HG03103 (cell line): ENCODE results near the gene NDUFA13.

ENCODE experiments used
- ATAC-seq: cut with Tn5 transposase; IDR thresholded peaks from one replicate; pipeline ENCODE4 v1.9.1; 2021; ENCODE audit warnings: low read depth; ENCODE audit not compliant: unreplicated experiment

NDUFA13 gene

DNA sequence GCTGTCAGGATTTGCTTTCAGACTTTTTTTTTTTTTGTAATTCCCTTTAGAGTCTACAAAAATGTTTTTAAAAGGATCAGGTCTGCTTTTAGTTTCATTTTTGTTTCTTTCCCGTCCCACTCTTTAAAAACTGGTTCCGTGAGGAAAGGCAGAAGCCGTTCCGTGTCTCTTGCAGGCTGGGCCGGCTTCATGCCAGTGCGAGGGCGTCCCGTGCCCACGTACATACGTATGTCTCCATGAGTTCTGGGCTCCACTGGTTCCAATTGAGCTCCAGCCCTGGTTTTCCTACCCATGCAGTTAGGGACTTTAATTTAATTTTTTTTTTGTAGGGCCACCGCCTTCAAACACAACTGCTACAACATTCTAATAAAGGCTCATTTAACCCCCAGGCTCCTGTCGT lies 9.4 kb upstream of the NDUFA13 start:
- no peak for ATAC-seq

DNA sequence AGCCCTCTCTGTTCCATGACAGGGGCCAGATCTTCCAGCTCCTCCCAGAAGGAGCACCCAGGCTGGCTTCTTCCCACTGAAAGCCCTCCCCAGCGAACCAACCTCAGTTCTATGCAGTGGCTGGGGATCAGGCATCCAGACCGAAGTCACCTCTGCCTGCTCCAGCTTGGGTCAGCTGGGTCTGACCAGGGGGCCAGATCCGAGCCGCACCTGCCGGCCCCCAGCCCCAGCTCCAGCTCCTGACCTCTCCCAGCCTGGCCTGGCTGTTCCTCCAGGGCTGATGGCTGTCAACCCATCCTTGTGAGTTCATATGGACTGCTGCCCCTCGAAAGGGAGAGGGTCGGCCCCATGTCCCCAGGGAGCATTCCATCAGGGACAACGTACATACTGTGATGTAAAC lies 8.7 kb upstream of the NDUFA13 start:
- no peak for ATAC-seq

DNA sequence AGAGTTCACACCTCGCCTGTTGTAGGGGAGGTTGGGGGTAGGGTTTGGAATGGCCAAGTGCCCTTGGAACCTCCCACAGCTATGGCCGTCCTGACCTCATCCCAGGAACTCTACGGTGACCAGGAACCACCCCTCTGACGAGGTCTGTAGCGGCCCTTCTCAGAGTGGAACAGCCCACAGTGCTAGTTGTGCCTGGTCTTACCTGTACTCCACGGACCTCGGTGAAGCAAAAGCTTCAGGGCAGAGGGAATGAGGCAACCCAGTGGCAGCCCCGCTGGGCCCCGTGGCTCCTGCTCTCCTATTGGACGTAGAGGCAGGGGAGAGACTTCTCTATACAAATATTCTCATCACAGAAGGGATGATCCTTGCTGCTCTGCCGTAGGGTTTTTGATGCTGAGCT lies 7.8 kb upstream of the NDUFA13 start:
- ATAC-seq: no peak

DNA sequence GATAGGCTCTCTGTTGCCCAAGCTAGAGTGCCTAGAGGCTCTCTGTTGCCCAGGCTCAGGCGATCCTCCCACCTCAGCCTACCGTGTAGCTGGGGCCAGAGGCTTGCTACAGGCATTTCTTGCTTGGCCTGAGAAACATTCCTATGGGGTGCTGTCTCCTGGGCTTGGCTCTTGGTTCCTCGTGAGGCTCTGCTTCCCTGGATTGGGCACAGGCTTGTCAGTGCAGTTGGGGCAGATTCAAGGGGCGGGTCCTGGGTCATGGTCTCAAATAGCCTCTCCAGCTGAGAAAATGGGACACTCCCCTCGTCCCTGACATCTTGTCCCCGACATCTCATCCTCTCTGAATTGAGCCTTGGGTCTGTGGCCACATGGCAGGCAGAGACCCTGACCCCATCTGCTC lies 5.6 kb upstream of the NDUFA13 start:
- no peak for ATAC-seq

DNA sequence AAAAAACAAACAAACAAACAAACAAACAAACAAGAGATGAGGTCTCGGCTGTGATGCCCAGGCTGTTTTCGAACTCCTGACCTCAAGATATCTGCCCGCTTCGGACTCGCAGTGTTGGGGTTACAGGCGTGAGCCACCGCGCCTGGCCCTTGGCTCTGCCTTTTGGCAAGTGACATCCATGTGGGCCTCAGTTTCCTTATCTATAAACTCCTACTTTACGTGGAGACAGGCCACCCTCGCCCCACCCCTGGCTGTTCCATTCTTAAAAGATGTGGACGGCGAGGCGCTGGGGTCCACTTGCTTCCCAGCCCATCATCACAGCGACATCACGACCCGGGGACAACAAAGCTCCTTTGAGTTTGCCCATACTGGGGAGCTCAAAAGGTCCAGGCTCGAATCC lies 2.3 kb upstream of the NDUFA13 start:
- ATAC-seq: no peak

DNA sequence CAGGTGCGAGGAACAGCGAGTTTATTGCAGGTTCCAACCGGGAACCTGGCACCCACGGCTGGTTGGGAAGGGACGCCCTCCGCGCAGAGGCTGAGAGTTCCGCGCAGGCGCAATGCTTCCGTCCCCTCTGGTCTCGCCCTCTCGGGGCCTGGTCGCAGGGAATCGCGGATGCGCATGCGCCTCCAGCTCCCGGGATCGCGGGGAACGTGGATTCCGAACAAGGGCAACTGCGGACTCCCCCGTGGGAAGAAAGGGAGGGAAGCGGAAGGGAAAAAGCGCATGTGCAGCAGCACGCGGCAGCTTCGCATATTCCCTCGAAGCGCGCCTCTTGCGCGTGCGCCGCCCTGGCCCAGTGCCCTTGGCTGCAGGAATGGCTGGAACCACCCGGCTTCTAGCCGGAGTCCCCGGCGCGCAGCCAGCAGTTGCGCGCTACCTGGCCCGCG lies 1.8 kb upstream of the NDUFA13 start:
- ATAC-seq: no peak

DNA sequence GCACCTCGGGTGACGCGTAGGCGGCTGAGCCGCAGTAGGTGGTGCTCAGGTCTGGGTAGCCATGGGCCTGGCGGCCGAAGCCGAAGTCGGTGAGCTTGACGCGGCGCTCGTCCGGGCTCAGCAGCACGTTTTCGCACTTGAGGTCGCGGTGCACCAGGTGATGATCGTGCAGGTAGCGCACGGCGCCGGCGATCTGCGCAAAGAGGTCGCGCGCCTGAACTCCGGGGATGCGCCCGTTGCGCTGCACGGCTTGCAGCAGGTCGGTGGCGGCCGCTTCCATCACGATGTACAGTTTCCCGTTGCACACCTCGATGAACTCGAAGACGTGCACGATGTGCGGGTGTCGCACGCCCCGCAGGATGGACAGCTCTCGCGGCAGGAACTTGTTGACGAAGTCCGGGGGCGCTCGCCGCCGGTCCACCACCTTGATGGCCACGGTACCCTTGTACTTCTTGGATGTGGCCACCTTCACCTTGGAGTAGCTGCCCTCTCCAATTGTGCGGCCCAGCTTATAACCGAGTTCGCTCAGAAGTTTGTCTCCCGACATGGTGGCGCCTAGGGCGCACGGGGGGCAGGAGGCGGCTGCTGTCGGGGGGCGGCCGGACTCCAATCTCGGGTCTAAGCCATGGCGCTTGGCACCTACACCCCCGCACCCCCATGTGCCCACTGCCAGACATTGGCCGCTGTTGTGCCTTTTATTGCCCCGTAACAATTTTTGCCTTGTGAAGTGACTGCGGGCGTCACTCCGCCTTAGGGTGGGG lies 964 bp upstream of the NDUFA13 start, which contains the start of gene TSSK6:
Gene TSSK6 (minus strand): TSS at position 668 of the 761 bp plus-strand sequence. CDS start 121 bp downstream, at position 547.
- ATAC-seq: no peak

DNA sequence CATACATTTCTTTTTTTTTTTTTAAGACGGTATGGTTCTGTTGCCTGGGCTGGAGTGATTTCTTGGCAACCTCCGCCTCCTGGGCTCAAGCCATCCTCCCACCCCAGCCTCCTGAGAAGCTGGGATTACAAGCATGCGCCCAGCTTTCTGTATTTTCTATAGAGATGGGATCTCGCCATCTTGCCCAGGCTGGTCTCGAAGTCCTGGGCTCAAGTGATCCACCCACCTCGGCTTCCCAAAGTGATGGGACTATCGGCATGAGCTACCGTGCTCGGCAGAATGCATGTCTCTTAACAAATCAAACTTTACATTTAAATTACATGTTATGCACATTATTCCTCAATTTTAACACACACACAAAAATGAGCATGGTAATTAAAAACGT lies 1.2 kb downstream of the NDUFA13 start:
- ATAC-seq: no peak

DNA sequence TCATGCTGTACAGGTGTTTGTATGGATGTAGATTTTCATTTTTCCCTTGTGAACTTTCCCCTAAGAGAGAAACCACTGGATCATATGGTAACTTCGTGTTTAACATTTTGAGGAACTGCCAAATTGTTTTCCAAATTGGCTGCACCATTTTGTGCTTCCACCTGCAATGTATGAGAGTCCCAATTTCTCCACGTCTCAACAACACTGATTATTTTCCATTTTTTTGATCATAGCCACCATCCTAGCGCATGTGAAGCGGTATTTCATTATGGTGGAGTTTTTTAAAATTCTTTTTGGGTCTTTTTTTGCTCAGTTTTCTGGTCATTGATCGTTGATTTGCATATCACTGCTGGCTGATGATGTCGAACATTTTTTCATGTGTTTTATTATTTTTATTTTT lies 5.0 kb downstream of the NDUFA13 start:
- no peak for ATAC-seq

DNA sequence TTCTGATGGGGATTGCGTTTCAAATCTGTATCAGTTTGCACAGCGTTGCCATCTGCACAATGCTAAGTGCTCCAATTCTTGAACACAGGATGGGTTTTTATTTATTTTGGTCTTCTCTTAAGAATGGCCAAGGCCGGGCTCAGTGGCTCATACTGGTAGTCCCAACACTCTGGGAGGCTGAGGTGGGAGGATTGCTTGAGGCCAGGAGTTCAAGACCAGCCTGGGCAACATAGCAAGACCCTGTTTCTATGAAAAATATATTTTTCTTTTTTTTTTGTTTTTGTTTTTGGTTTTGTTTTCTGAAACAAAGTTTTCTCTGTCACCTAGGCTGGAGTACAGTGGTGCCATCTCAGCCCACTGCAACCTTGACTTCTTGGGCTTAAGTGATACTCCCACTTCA lies 7.2 kb downstream of the NDUFA13 start:
- ATAC-seq: no peak

DNA sequence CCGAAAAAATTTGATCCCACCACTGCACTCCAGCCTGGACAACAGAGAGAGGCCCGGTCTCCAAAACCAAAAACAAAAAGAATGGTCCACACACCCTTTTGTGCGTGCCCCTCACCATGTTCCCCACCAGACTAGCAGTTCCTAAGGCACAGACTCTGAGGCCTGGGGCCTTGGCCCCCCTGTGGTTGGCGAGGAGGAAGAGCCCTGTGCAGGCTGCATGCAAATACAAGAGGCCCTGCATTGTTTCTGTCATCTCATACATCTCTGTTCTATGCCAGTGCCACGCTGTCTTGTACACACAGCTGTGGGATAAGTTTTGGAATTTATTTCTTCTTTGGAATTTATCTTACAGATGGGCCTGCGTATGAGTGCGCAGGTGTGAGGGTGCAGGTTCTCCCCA lies 8.0 kb downstream of the NDUFA13 start:
- no peak for ATAC-seq

DNA sequence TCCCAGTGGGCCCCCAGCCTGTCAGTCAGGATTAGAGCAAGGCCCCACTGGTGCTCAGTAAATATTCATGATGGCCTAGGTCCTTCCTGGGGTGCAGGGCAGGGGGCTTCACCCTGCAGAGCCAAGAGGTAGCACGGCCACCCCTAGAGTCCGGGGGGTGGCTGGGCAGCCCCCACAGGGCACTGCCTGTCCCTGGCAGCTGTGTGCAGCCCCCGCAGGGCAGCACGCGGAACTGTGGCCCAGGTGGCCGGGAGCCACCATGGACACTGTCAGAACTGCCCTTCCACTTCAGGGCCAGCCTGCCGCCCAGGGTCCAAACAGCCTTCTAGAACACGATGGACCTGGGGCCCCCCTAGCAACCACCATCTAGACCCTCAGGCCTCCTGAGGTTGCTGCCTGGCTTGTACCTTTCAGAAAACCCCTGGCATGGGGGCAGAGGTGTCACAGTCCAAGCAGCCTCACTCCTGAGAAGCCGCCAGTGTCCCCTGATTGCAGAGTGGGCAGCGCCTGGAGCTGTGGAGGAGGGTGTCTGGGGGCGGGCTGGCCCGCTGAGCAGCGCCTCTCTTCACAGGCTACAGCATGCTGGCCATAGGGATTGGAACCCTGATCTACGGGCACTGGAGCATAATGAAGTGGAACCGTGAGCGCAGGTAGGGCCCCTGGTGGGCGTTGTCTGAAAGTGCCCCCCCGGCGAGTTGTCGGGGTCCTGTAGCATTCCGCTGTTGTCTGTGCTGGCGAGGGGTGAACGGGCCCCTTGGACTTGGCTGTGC lies 9.8 kb downstream of the NDUFA13 start:
- no peak for ATAC-seq

DNA sequence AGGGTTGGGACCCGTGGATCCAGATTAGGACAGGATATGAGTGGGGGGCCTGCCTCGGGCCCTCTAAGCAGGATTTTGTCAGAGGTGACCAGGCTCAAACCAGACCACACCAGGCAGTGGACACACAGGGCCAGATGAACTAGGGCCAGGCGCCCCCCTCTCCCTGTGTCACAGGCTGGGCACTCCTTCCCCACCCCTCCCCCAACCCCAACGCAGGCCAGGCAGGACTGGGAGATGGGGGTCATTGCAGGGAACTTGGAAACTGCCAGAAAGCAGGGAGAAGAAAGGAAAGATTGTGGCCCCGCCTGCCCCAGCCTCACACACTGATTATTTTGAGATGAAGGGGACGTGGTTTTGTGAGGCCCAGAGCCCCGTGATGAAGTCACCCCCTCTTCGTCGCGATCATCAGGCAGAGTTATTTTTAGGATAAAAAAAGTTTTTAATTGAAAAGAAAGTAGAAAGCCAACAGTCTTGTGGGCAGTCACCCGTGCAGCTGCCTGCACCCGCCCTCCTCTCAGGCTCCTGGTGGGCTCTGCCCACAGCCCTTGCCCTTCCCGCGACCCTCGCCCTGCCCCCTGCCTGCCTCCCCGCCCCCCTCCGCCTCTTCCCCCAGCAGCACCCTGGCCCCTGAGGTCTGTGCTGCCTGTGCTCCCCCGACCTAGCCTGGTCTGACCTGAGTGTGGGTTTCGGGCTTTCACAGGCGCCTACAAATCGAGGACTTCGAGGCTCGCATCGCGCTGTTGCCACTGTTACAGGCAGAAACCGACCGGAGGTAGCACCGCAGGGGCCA lies 10.8 kb downstream of the NDUFA13 start:
- ATAC-seq: no peak

DNA sequence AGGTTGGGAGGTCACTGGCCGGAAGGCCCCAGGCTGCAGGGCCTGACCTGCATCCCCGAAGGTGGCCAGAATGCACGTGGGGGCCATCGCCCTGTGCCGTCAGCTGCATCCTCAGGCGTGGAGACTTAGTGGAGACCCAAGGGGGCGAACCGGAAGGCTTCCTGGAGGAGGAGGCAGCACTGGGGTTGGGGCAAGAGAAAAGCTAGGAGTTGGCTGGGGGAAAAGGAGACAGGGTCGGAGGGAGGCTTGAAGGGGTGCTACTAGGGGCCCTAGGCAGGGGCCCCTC lies 11.3 kb downstream of the NDUFA13 start:
- ATAC-seq: no peak

DNA sequence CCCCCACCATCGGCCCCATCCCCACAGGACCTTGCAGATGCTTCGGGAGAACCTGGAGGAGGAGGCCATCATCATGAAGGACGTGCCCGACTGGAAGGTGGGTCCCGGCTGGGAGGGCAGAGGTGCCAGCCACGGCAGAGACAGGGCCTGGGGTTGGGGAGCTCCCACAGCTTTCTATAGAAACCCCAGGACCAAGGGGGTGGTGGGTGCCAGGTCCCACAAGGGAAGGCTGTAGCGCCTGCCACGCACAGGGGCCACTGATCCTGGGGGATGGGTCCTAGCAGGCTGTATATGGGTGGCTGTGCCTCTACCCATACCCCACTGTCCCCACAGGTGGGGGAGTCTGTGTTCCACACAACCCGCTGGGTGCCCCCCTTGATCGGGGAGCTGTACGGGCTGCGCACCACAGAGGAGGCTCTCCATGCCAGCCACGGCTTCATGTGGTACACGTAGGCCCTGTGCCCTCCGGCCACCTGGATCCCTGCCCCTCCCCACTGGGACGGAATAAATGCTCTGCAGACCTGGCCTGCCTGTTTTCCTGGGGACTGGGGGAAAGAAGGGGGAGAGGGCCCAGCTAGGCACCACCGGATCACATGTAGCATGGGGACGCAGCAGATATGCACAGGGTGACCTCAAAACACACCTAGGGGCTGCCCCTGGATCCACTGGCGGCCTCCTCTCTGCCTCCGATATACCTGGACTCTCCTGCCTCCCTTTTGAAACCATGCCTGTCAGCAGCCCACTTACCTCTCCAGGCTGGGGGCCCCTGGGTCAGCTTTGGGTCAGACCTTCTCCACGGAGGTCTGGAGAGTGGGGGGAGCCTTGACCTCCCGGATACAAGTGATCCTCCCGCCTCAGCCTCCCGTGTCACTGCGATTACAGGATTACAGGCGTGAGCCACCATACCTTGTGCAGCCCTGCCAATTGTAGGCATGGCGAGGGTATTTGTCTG lies 11.9 kb downstream of the NDUFA13 start:
- ATAC-seq: no peak

DNA sequence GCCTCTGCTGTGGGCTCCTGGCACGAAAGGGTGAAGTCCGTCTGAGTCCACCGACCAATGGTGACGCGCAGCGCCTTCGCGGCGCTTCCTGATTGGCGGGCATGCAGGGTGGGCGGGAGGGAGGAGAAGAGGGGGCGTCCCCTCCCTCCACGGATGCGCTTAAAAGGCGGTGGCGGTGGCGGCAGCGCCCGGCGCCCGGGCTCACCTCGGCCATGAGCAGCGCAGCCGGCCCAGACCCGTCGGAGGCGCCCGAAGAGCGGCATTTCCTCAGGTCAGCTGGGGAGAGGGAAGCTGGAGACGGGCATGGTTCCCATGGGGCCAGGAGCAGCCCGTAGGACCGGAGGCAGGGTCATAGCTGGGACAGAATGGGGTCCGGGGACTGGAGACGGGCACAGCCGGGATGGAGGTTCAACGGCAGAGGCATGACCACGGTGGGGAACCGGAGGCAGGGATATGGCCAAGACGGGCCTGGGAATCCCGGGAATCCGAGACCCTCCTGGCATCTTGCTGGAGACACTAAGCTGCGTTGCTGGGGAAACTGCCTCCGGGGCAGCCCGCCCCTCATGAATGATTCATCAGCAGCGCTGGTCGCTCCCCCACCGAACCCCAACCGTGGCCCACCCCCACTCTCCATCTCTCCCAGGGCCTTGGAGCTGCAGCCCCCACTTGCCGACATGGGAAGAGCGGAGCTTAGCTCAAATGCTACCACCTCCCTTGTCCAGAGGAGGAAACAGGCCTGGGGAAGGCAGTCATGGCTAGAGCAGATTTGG lies 12.9 kb downstream of the NDUFA13 start, which contains the start of gene YJEFN3:
Gene YJEFN3 (plus strand): TSS at position 191 of the 770 bp plus-strand sequence. CDS start 22 bp downstream, at position 213.
- ATAC-seq: no peak

DNA sequence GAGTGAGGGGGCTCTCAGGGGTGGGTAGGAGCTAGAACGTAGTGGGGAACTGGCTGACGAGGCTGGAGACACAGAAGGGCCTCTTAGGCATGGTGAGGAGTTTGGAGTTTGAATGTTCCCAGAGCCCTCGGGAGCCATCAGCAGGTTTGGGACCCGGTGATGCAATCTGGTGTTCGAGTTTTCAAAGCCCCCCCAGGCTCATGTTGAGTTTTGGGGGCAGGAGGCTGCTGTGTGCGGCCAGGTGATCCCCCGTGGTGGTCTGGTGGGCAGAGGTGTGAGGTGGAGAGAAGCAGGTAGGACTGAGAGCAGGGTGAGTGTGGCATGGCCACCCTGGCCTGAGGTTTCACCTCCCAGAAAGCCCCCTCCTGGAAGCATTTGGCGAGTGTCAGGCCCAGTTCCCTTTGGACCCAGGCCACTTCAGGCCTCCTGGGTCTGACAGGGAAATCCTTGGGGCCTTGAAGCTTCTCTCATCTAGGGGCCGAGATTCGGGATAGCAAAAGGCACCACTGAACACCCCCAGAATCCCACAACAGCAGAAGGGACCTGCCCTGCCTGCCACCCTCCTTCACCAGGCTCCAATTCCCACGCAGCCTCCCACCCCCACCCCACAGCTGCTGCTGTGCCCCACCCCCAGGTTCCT lies 13.9 kb downstream of the NDUFA13 start:
- ATAC-seq: no peak

DNA sequence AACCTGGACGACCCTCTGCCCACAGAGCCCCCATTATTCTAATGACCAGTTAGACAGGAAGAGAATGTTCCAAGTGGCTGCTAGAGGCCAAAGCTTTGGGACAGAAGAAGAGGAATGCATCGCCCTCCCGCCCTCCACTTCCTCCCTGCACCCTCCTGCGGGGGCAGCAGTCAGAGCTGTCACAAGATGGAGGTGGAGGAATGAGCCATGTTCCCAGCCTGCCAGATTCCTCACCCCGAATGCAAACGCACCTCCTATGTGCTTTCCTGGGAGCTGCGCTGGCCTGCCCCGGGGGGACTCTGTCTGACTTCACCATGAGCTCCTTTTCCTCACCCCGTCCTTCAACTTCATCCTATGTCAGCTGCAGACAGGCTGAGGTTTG lies 14.4 kb downstream of the NDUFA13 start:
- ATAC-seq: no peak

DNA sequence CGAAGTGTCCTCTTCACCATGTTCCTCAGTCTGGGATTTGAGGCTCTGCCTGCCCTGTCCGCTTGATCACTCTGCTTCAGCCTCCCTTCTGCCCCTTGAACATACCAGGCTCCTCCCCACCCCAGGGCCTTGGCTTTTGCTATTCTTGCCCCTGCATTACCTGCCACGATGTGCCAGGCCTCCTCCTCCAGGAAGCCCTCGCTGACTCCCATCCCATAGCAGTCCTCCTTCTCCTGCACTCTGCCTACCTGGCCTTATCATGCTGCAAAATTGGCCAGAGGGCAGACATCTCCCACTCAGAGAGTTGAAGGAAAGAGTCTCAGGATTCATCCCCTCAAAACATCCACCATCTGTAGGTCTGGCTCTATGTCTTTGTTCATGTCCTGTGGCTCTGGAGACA lies 14.9 kb downstream of the NDUFA13 start:
- ATAC-seq: no peak
